Measurements from ENCODE around the gene CELSR1. TPM values are rescaled to one million over a fixed set of nuclear protein-coding genes. Genes with fewer than 3 reads are reported as not detected.
A peak's percentile ranks its signal among the peaks of the same experiment; 100 is the strongest.

CELSR1 gene
- total and polyA plus RNA-seq, 3 experiments from 2014 or later, result 0.15 to 0.33 (median 0.30) TPM

- Mint-ChIP-seq H3K4me3 (no peak overlapping the region), H3K9me3 (no peaks in the 10 kb centered on the region), H3K27ac (no peak overlapping the region), H3K27me3 (peaks cover 6 to 30% of the 10 kb centered on the region in 2 donors), H3K36me3 (no peaks in the 10 kb centered on the region), H3K4me1 (peaks cover 0 to 2% (median 0%) of the 10 kb centered on the region in 3 donors)
- no peak overlapping the region for H3K4me3 ChIP-seq (ENCODE audit: low read length)
- CTCF ChIA-PET, result no interaction called here
- no peak for DNase-seq
- H3K4me1 ChIP-seq (ENCODE audit: insufficient read depth, low read length), result no peaks in the 10 kb centered on the region
- no peak overlapping the region for H3K27ac ChIP-seq (ENCODE audit: low read depth, low read length)
- POLR2A ChIA-PET, result no interaction called here
- no peaks in the 10 kb centered on the region for H3K27me3 ChIP-seq (ENCODE audit: insufficient read depth, low read length, poor library complexity, severe bottlenecking)
- no peaks in the 10 kb centered on the region for H3K9me3 ChIP-seq (ENCODE audit: low read length)
- H3K36me3 ChIP-seq (ENCODE audit: insufficient read depth, low read length), result no peaks in the 10 kb centered on the region
These were observed 9.3 kb downstream of the CELSR1 start for GRCh38 chr22:46528121-46528610.

GRCh38 chr22:46526244-46526839 lies 11.1 kb downstream of the CELSR1 start:
- Histone ChIP-seq H3K9me3 (ENCODE audit: low read length) (no peaks in the 10 kb centered on the region), H3K27me3 (ENCODE audit: insufficient read depth, low read length, poor library complexity, severe bottlenecking) (no peaks in the 10 kb centered on the region), H3K27ac (ENCODE audit: low read depth, low read length) (no peak overlapping the region), H3K36me3 (ENCODE audit: insufficient read depth, low read length) (no peaks in the 10 kb centered on the region), H3K4me3 (ENCODE audit: low read length) (no peak overlapping the region), H3K4me1 (ENCODE audit: insufficient read depth, low read length) (no peaks in the 10 kb centered on the region)
- Mint-ChIP-seq H3K27me3 (peaks cover 0 to 30% of the 10 kb centered on the region in 2 donors), H3K27ac (no peak overlapping the region), H3K4me1 (no peaks in the 10 kb centered on the region), H3K9me3 (no peaks in the 10 kb centered on the region), H3K4me3 (no peak overlapping the region), H3K36me3 (no peaks in the 10 kb centered on the region)
- CTCF ChIA-PET, result no interaction called here
- POLR2A ChIA-PET, result no interaction called here
- DNase-seq, result no peak

GRCh38 chr22:46525389-46526243 lies 11.8 kb downstream of the CELSR1 start:
- H3K36me3 Mint-ChIP-seq, result no peaks in the 10 kb centered on the region
- Histone ChIP-seq H3K9me3 (ENCODE audit: low read length) (no peaks in the 10 kb centered on the region), H3K36me3 (ENCODE audit: insufficient read depth, low read length) (no peaks in the 10 kb centered on the region), H3K4me1 (ENCODE audit: insufficient read depth, low read length) (no peaks in the 10 kb centered on the region), H3K27me3 (ENCODE audit: insufficient read depth, low read length, poor library complexity, severe bottlenecking) (no peaks in the 10 kb centered on the region), H3K27ac (ENCODE audit: low read depth, low read length) (no peak overlapping the region), H3K4me3 (ENCODE audit: low read length) (no peak overlapping the region)
- no peaks in the 10 kb centered on the region for H3K4me1 Mint-ChIP-seq
- H3K4me3 Mint-ChIP-seq, result no peak overlapping the region
- no peak for DNase-seq
- H3K27me3 Mint-ChIP-seq, result peaks cover 0 to 30% of the 10 kb centered on the region in 2 donors
- CTCF ChIA-PET, result no interaction called here
- no peak overlapping the region for H3K27ac Mint-ChIP-seq
- no peaks in the 10 kb centered on the region for H3K9me3 Mint-ChIP-seq
- POLR2A ChIA-PET, result no interaction called here

GRCh38 chr22:46524203-46524740 lies 13.1 kb downstream of the CELSR1 start:
- Histone ChIP-seq H3K36me3 (ENCODE audit: insufficient read depth, low read length) (no peaks in the 10 kb centered on the region), H3K27ac (ENCODE audit: low read depth, low read length) (no peak overlapping the region), H3K4me3 (ENCODE audit: low read length) (no peak overlapping the region), H3K9me3 (ENCODE audit: low read length) (no peaks in the 10 kb centered on the region), H3K27me3 (ENCODE audit: insufficient read depth, low read length, poor library complexity, severe bottlenecking) (no peaks in the 10 kb centered on the region), H3K4me1 (ENCODE audit: insufficient read depth, low read length) (no peaks in the 10 kb centered on the region)
- Mint-ChIP-seq H3K27ac (no peak overlapping the region), H3K27me3 (peaks cover 3 to 30% of the 10 kb centered on the region in 2 donors), H3K4me3 (no peak overlapping the region), H3K36me3 (no peaks in the 10 kb centered on the region), H3K4me1 (no peaks in the 10 kb centered on the region), H3K9me3 (no peaks in the 10 kb centered on the region)
- ChIA-PET CTCF (no interaction called here), POLR2A (no interaction called here)
- DNase-seq, result no peak

- Mint-ChIP-seq H3K27ac (no peak overlapping the region), H3K4me1 (no peaks in the 10 kb centered on the region), H3K4me3 (no peak overlapping the region), H3K9me3 (no peaks in the 10 kb centered on the region), H3K36me3 (no peaks in the 10 kb centered on the region), H3K27me3 (peaks cover 3 to 24% of the 10 kb centered on the region in 2 donors)
- no peak overlapping the region for H3K4me3 ChIP-seq (ENCODE audit: low read length)
- no peaks in the 10 kb centered on the region for H3K27me3 ChIP-seq (ENCODE audit: insufficient read depth, low read length, poor library complexity, severe bottlenecking)
- no peaks in the 10 kb centered on the region for H3K36me3 ChIP-seq (ENCODE audit: insufficient read depth, low read length)
- H3K27ac ChIP-seq (ENCODE audit: low read depth, low read length), result no peak overlapping the region
- ChIA-PET CTCF (no interaction called here), POLR2A (no interaction called here)
- H3K9me3 ChIP-seq (ENCODE audit: low read length), result no peaks in the 10 kb centered on the region
- no peak for DNase-seq
- no peaks in the 10 kb centered on the region for H3K4me1 ChIP-seq (ENCODE audit: insufficient read depth, low read length)
These were observed 14.6 kb downstream of the CELSR1 start for GRCh38 chr22:46522797-46523196.

- Histone ChIP-seq H3K27ac (ENCODE audit: low read depth, low read length) (no peak overlapping the region), H3K9me3 (ENCODE audit: low read length) (no peaks in the 10 kb centered on the region), H3K4me3 (ENCODE audit: low read length) (no peak overlapping the region), H3K4me1 (ENCODE audit: insufficient read depth, low read length) (no peaks in the 10 kb centered on the region), H3K36me3 (ENCODE audit: insufficient read depth, low read length) (no peaks in the 10 kb centered on the region), H3K27me3 (ENCODE audit: insufficient read depth, low read length, poor library complexity, severe bottlenecking) (no peaks in the 10 kb centered on the region)
- no peak for DNase-seq
- ChIA-PET CTCF (no interaction called here), POLR2A (no interaction called here)
- peaks cover 0 to 3% (median 0%) of the 10 kb centered on the region in 3 donors for H3K4me1 Mint-ChIP-seq
- no peaks in the 10 kb centered on the region for H3K36me3 Mint-ChIP-seq
- no peak overlapping the region for H3K4me3 Mint-ChIP-seq
- peaks cover 3 to 19% of the 10 kb centered on the region in 2 donors for H3K27me3 Mint-ChIP-seq
- H3K9me3 Mint-ChIP-seq, result no peaks in the 10 kb centered on the region
- no peak overlapping the region for H3K27ac Mint-ChIP-seq
These were observed 15.4 kb downstream of the CELSR1 start for GRCh38 chr22:46521994-46522393.

- Histone ChIP-seq H3K9me3 (ENCODE audit: low read length) (no peaks in the 10 kb centered on the region), H3K4me1 (ENCODE audit: insufficient read depth, low read length) (no peaks in the 10 kb centered on the region), H3K27me3 (ENCODE audit: insufficient read depth, low read length, poor library complexity, severe bottlenecking) (no peaks in the 10 kb centered on the region), H3K36me3 (ENCODE audit: insufficient read depth, low read length) (no peaks in the 10 kb centered on the region), H3K27ac (ENCODE audit: low read depth, low read length) (no peak overlapping the region), H3K4me3 (ENCODE audit: low read length) (no peak overlapping the region)
- H3K4me1 Mint-ChIP-seq, result peaks cover 0 to 3% (median 0%) of the 10 kb centered on the region in 3 donors
- ChIA-PET CTCF (no interaction called here), POLR2A (no interaction called here)
- H3K4me3 Mint-ChIP-seq, result no peak overlapping the region
- peaks cover 3 to 8% of the 10 kb centered on the region in 2 donors for H3K27me3 Mint-ChIP-seq
- H3K36me3 Mint-ChIP-seq, result no peaks in the 10 kb centered on the region
- no peak for DNase-seq
- no peaks in the 10 kb centered on the region for H3K9me3 Mint-ChIP-seq
- peak overlapping the region in 1 of 8 donors; percentile 5 for H3K27ac Mint-ChIP-seq
These were observed 16.5 kb downstream of the CELSR1 start for GRCh38 chr22:46520880-46521279.

- CTCF ChIA-PET, result no interaction called here
These were observed 18.0 kb downstream of the CELSR1 start for GRCh38 chr22:46519377-46519776.

More at GRCh38 chr22:46519377-46519776, 18.0 kb downstream of the CELSR1 start:
- no peaks in the 10 kb centered on the region for H3K27me3 ChIP-seq (ENCODE audit: insufficient read depth, low read length, poor library complexity, severe bottlenecking)
- Mint-ChIP-seq H3K27ac (no peak overlapping the region), H3K27me3 (peaks cover 3 to 4% of the 10 kb centered on the region in 2 donors), H3K9me3 (no peaks in the 10 kb centered on the region), H3K36me3 (no peaks in the 10 kb centered on the region), H3K4me1 (peaks cover 0 to 3% (median 0%) of the 10 kb centered on the region in 3 donors), H3K4me3 (no peak overlapping the region)
- POLR2A ChIA-PET, result no interaction called here
- H3K4me1 ChIP-seq (ENCODE audit: insufficient read depth, low read length), result no peaks in the 10 kb centered on the region
- no peak for DNase-seq
- no peak overlapping the region for H3K4me3 ChIP-seq (ENCODE audit: low read length)
- H3K9me3 ChIP-seq (ENCODE audit: low read length), result no peaks in the 10 kb centered on the region
- no peaks in the 10 kb centered on the region for H3K36me3 ChIP-seq (ENCODE audit: insufficient read depth, low read length)
- H3K27ac ChIP-seq (ENCODE audit: low read depth, low read length), result no peak overlapping the region
